Effector memory CD4-positive, alpha-beta T cell (primary cell): ENCODE results near the gene ETV3.

Experiments
- DNase-seq, 3 donors: peaks; one replicate each; pipeline ENCODE4 v3.0.0-alpha.2; 2020
- H3K27ac ChIP-seq: 2 replicates; pipeline ENCODE4 v1.7.0; 2013; ENCODE audit warnings: mild to moderate bottlenecking, low read length, moderate library complexity; ENCODE audit not compliant: insufficient read depth, poor library complexity, severe bottlenecking
- H3K27me3 ChIP-seq: replicated peaks from 2 replicates; pipeline ENCODE4 v1.7.0; 2013; ENCODE audit warnings: mild to moderate bottlenecking, low read length; ENCODE audit not compliant: insufficient read depth, control insufficient read depth, poor library complexity, severe bottlenecking
- H3K36me3 ChIP-seq: 2 replicates; pipeline ENCODE4 v1.7.0; 2013; ENCODE audit warnings: mild to moderate bottlenecking, low read length, moderate library complexity; ENCODE audit not compliant: control insufficient read depth, insufficient read depth
- H3K4me1 ChIP-seq: 2 replicates; pipeline ENCODE4 v1.7.0; 2013; ENCODE audit warnings: low read length, mild to moderate bottlenecking; ENCODE audit not compliant: control insufficient read depth, insufficient read depth, poor library complexity, severe bottlenecking
- H3K4me3 ChIP-seq: 2 replicates; pipeline ENCODE4 v1.7.0; 2013; ENCODE audit warnings: low read length, low read depth, mild to moderate bottlenecking; ENCODE audit not compliant: insufficient read depth, poor library complexity, severe bottlenecking
- H3K9me3 ChIP-seq: 2 replicates; pipeline ENCODE4 v1.7.0; 2013; ENCODE audit warnings: mild to moderate bottlenecking, low read length, moderate library complexity; ENCODE audit not compliant: control insufficient read depth

Gene ETV3

DNA sequence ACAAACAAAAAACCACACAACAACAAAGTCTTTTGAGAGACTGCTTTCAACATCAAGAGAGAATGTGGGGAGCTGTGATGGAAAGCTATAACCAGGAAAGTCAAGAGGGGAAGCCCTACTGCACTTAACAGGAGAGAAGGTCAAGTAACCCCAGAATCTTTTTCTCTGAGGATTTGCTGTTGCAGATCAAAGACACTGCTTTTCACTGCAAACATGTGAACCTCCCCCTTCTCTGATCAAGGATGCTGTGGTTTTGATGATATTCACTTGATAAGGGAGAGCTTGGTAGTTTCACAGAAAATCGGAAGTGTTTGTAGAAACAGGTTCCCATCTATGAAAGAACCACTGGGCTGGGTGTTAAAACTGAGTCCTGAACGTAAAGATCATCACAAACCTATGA, 4.8 kb downstream of the ETV3 start:
- peaks cover 46% of the 10 kb centered on the region for H3K36me3 ChIP-seq
- DNase-seq = peak in 1 of 3 donors; percentile 27
- H3K4me1 ChIP-seq = peaks cover 53% of the 10 kb centered on the region
- H3K27me3 ChIP-seq = no peaks in the 10 kb centered on the region
- no peaks in the 10 kb centered on the region for H3K9me3 ChIP-seq
- H3K27ac ChIP-seq = peak overlapping the region; percentile 33
- H3K4me3 ChIP-seq = no peak overlapping the region

DNA sequence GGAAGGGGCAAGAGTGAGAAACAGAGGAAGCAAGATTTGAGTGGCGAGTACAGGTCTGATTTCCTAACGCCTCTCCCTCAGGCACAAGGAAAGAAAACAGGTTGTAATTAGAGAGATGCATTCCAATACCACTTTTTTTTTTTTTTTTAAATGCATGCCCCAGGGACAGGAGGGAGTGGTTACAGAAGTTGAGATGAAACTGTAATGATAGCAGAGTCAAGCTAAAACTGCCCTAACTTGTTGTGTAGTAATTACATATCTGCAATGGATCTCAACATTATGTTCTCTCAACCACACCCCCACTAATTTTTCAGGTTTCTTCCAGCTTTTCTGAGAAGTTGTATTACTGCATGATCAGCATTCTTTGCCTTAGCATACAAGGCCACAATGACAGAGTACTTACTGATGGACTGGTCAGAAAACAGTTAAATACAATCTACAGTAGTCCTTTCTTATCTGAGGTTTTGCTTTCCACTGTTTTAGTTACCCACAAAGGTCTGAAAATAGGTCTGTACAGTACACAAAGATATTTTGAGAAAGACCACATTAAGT, 5.5 kb downstream of the ETV3 start:
- Histone ChIP-seq H3K27me3 (no peaks in the 10 kb centered on the region), H3K4me3 (no peak overlapping the region), H3K27ac (peak overlapping the region; percentile 33), H3K4me1 (peaks cover 53% of the 10 kb centered on the region), H3K36me3 (peaks cover 53% of the 10 kb centered on the region), H3K9me3 (no peaks in the 10 kb centered on the region)
- DNase-seq = no peak

DNA sequence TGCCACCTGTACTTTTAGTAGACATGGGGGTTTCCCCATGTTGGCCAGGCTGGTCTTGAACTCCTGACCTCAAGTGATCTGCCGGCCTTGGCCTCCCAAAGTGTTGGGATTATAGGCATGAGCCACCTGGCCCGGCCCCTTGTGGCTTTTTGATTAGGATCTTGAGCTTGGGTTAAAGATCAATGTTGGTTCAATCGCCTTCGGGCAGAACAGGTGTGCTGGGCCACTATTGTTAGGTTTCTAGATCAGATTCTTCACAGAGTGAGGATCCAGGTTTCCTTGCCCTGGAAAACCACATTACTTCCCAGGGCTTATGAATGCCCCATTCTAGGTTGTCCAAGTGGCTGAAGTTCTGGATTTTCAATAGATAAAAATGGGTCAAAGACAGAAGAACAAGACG, 6.1 kb downstream of the ETV3 start:
- Histone ChIP-seq H3K4me3 (no peak overlapping the region), H3K27me3 (no peaks in the 10 kb centered on the region), H3K36me3 (peaks cover 54% of the 10 kb centered on the region), H3K9me3 (no peaks in the 10 kb centered on the region), H3K4me1 (peaks cover 51% of the 10 kb centered on the region), H3K27ac (no peak overlapping the region)
- DNase-seq = no peak

DNA sequence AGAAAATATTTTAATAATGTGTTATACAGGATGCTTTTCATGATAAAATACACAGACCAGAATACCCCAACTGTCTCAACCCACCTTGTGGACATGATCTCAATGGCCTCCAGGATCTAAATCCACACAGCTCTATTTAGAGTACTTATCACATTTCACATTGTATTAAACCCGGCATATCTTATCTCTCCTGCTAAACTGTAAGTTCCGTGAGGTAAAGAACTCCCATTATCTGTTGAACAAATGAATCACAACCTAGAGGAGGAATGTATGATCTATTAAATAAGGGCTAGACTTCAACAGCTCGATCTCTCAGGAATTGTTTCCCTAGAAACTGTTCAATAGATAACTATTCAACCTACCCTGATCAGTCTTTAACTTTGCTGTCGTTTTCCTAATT, 6.9 kb downstream of the ETV3 start:
- Histone ChIP-seq H3K27me3 (no peaks in the 10 kb centered on the region), H3K4me1 (peaks cover 43% of the 10 kb centered on the region), H3K27ac (no peak overlapping the region), H3K36me3 (peaks cover 55% of the 10 kb centered on the region), H3K4me3 (no peak overlapping the region), H3K9me3 (no peaks in the 10 kb centered on the region)
- DNase-seq = no peak

DNA sequence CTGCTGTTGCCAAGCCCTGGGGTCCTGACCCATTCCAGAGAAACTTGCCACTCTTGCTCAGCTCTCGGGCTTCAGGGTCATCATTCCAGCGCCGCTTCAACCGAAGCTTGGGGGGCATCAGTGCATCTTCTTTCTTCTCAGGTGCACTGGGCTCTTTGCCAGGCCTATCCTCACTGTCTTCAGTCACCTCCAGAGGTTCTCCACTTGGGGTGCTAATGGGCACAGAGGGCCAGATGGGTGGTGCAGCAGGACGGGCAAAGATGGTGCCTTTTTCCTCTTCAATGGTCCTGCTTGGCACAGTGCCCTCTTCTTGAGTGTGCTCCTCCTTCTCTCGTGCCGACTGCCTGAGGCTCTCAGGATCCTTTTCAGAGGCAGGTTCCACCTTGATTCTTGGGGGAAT, 13.3 kb downstream of the ETV3 start:
- no peaks in the 10 kb centered on the region for H3K4me1 ChIP-seq
- DNase-seq = no peak
- no peaks in the 10 kb centered on the region for H3K9me3 ChIP-seq
- no peak overlapping the region for H3K27ac ChIP-seq
- no peak overlapping the region for H3K4me3 ChIP-seq
- H3K36me3 ChIP-seq = peaks cover 51% of the 10 kb centered on the region
- H3K27me3 ChIP-seq = no peaks in the 10 kb centered on the region

DNA sequence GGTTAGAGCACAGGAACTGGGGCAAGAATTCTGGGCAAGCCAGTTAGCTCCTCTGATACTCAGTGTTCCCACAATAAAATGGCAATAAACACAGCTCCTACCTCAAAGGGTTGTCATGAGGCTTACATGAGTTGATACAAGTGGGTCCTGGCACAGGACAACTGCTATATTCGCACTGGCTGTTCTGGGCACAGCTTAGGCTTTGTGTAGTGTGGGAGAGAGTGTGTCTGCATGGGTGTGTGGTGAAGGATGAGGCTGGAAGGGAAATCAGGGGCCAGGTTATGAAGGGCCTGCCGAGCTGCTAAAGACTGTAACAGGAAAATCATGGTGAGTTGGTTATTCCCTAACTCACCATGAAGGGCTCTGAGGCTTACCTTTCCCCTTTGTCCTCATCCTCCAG, 18.7 kb downstream of the ETV3 start:
- no peak overlapping the region for H3K27ac ChIP-seq
- DNase-seq = no peak
- no peak overlapping the region for H3K4me3 ChIP-seq
- no peaks in the 10 kb centered on the region for H3K4me1 ChIP-seq
- H3K36me3 ChIP-seq = peaks cover 18% of the 10 kb centered on the region
- H3K27me3 ChIP-seq = no peaks in the 10 kb centered on the region
- no peaks in the 10 kb centered on the region for H3K9me3 ChIP-seq

DNA sequence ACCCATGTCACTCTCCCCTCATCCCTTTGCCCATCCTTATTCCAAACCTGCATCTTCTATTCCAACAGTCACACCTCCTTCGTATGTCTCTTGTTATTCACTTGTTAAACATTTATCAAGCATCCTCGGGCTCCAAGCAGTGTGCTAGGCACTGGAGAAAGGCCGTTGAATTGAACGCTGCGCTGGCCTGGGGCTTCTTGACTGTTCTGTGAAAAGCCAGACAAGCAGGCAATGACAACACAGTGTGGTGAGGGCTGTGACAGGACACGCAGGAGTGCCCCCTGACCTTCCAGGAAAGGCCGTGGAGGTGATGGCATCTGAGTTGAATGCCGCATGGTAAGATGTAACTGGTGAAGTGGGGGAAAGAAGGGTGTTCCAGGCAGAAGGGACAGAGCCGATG, 19.2 kb downstream of the ETV3 start:
- Histone ChIP-seq H3K4me1 (no peaks in the 10 kb centered on the region), H3K27ac (no peak overlapping the region), H3K4me3 (no peak overlapping the region), H3K9me3 (no peaks in the 10 kb centered on the region), H3K36me3 (peaks cover 15% of the 10 kb centered on the region), H3K27me3 (no peaks in the 10 kb centered on the region)
- no peak for DNase-seq

DNA sequence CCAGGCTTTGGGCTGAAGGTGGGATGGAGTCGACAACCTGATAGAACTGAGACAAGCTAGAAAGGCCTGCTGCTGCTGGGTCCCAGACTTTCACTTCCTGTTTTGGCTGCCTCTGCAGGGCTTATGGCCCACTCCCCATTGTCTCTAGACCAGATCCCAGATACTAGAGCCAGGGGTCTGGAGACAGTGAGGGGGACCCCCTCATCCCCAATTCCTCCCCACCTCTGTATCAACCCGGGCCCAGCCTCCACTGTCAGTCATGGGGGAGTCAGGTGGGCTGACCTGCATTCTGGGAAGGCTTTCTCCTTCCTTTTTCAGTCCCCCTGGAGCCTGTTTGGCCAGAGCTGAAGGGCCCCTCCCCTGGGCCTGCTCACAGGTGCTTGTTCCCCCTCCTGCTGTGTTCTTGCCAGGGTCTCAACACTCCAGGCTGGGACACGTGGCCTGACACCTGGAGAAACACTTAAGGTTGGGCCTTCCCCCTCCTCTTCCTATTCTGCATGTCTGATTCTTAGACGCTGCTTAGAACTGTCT, 20.6 kb downstream of the ETV3 start:
- no peaks in the 10 kb centered on the region for H3K9me3 ChIP-seq
- H3K27me3 ChIP-seq = no peaks in the 10 kb centered on the region
- H3K27ac ChIP-seq = no peak overlapping the region
- no peak overlapping the region for H3K4me3 ChIP-seq
- H3K4me1 ChIP-seq = no peaks in the 10 kb centered on the region
- no peak for DNase-seq
- peaks cover 3% of the 10 kb centered on the region for H3K36me3 ChIP-seq

DNA sequence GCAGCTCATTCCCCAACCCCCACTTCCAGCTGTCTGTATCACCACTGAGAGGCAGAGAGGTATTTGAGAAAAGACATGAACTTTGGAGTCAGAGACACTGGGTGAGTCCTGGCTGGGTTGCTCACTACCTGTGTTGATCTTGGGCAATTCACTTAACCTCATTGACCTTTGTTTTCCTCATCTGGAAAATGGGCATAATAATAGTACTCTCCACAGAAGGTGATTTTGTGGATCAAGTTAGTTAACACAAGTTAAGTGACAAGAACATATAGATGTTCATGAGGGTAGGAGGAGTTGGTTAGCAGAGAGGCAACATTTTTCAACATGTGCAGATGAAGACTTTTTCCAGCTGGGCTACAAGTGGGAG, 21.5 kb downstream of the ETV3 start:
- Histone ChIP-seq H3K27me3 (no peaks in the 10 kb centered on the region), H3K9me3 (no peaks in the 10 kb centered on the region), H3K27ac (no peak overlapping the region), H3K4me3 (no peak overlapping the region), H3K4me1 (no peaks in the 10 kb centered on the region), H3K36me3 (no peaks in the 10 kb centered on the region)
- DNase-seq = no peak

DNA sequence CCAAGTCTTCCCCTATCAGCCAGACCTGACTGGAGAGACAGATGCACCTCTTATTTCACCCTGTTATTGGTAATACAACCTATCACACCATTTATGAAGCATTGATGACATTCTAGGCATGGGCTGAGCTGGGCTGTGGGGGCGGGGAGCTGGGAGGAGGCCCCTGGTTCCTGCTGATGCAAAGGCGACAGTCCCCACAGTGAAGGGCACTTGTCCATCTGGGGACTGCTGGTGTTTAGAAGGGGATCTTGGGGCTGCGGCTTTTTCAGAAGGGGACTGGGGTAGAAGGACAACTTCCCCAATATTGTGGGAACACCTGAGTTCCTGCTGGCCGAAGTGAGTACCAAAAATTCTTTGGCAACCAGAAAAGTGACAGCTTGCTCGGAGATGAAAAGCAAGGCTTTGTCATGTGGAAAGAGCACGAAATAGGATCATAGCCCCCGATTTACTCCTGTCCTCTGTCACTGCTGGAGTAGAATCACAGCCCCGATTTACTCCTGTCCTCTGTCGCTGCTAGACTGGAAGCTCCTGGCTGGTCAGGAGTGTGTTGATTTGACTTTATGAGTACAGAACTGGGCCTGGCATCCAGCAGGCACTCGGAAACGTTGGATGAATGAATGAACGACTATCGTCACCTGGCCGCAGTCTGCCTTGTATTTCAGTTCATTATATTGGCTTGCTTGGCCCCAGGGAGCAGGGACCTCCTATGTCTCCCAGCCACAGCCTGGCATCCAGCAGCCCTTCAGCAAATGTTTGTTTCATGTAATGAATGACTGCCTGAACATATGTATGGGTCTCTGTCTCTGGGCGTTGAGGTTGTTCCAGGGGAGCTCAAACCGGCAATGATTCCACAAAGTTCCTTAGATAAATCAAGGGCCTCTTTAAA, 22.1 kb downstream of the ETV3 start:
- H3K9me3 ChIP-seq = no peaks in the 10 kb centered on the region
- no peak for DNase-seq
- H3K27ac ChIP-seq = no peak overlapping the region

More for the DNA sequence above, 22.1 kb downstream of the ETV3 start:
- Histone ChIP-seq H3K36me3 (no peaks in the 10 kb centered on the region), H3K4me3 (no peak overlapping the region), H3K4me1 (no peaks in the 10 kb centered on the region), H3K27me3 (no peaks in the 10 kb centered on the region)
